HG03354 (cell line): ENCODE data around the gene ZDHHC3.

Experiments
- ATAC-seq: cut with Tn5 transposase; IDR thresholded peaks from one replicate; pipeline ENCODE4 v1.9.1; 2021; ENCODE audit warnings: mild to moderate bottlenecking; ENCODE audit not compliant: unreplicated experiment, poor library complexity, severe bottlenecking

Gene ZDHHC3

GRCh38 chr3:44976002-44976815 is at the start of gene ZDHHC3, which contains the start of gene EXOSC7:
Gene ZDHHC3, minus strand, starts transcription at chr3:44976174. Its CDS starts 16,738 bp downstream, at chr3:44959436.
Gene EXOSC7, plus strand, starts transcription at chr3:44976244. Its CDS starts 34 bp downstream, at chr3:44976278.
- peak; percentile 83 for ATAC-seq

- ATAC-seq: no peak
Measured at GRCh38 chr3:45024542-45025255, 48.7 kb upstream of the ZDHHC3 start.

GRCh38 chr3:45023675-45024074 is 47.7 kb upstream of the ZDHHC3 start:
- no peak for ATAC-seq

- no peak for ATAC-seq
Measured at GRCh38 chr3:45021524-45022297, 45.7 kb upstream of the ZDHHC3 start.

GRCh38 chr3:45020534-45020933 is 44.6 kb upstream of the ZDHHC3 start:
- no peak for ATAC-seq

- ATAC-seq: no peak
Measured at GRCh38 chr3:45017821-45018220, 41.8 kb upstream of the ZDHHC3 start.

GRCh38 chr3:45016916-45017315 is 40.9 kb upstream of the ZDHHC3 start:
- no peak for ATAC-seq

- no peak for ATAC-seq
Measured at GRCh38 chr3:45012577-45012976, 36.6 kb upstream of the ZDHHC3 start.

GRCh38 chr3:45011756-45012508 is 36.0 kb upstream of the ZDHHC3 start:
- no peak for ATAC-seq

GRCh38 chr3:45010811-45011333 is 34.9 kb upstream of the ZDHHC3 start:
- no peak for ATAC-seq

GRCh38 chr3:45009868-45010267 is 33.9 kb upstream of the ZDHHC3 start:
- ATAC-seq: no peak

- no peak for ATAC-seq
Measured at GRCh38 chr3:45008117-45008516, 32.1 kb upstream of the ZDHHC3 start.

GRCh38 chr3:45007091-45007490 is 31.1 kb upstream of the ZDHHC3 start:
- no peak for ATAC-seq

GRCh38 chr3:45003859-45004258 is 27.9 kb upstream of the ZDHHC3 start:
- ATAC-seq: no peak

- ATAC-seq: no peak
Measured at GRCh38 chr3:45003406-45003805, 27.4 kb upstream of the ZDHHC3 start.

GRCh38 chr3:45002720-45003119 is 26.7 kb upstream of the ZDHHC3 start:
- ATAC-seq: no peak

- ATAC-seq: no peak
Measured at GRCh38 chr3:45002139-45002660, 26.2 kb upstream of the ZDHHC3 start.

- no peak for ATAC-seq
Measured at GRCh38 chr3:45001738-45002137, 25.8 kb upstream of the ZDHHC3 start.

GRCh38 chr3:45000823-45001222 is 24.8 kb upstream of the ZDHHC3 start:
- ATAC-seq: no peak
